Measurements from ENCODE around the gene ST13.
"Not testable (repeated sequence)": the region's sequence is repeated elsewhere in the genome, so short reads cannot be mapped to it uniquely, and the experiment has no call there.

ST13 gene

GRCh38 chr22:40856513-40857308 lies at the start of gene ST13, which contains the start of gene XPNPEP3:
Gene ST13, minus strand, starts transcription at chr22:40856639. Its CDS starts 99 bp downstream, at chr22:40856540.
Gene XPNPEP3, plus strand, starts transcription at chr22:40857148. Its CDS starts 34 bp downstream, at chr22:40857182.
- DNase-seq = peak; percentile 95

GRCh38 chr22:40904101-40904500 lies 47.7 kb upstream of the ST13 start:
- no peak for DNase-seq

- no peak for DNase-seq
These were observed 42.5 kb upstream of the ST13 start for GRCh38 chr22:40898850-40899357.

GRCh38 chr22:40894417-40894816 lies 38.0 kb upstream of the ST13 start:
- DNase-seq = no peak

GRCh38 chr22:40890881-40891280 lies 34.4 kb upstream of the ST13 start:
- no peak for DNase-seq

- no peak for DNase-seq
These were observed 32.7 kb upstream of the ST13 start for GRCh38 chr22:40889116-40889515.

GRCh38 chr22:40878922-40879321 lies 22.5 kb upstream of the ST13 start:
- DNase-seq = no peak

- DNase-seq = no peak
These were observed 21.0 kb upstream of the ST13 start for GRCh38 chr22:40877488-40877887.

- DNase-seq = no peak
These were observed 20.5 kb upstream of the ST13 start for GRCh38 chr22:40876907-40877306.

- no peak for DNase-seq
These were observed 18.7 kb upstream of the ST13 start for GRCh38 chr22:40875111-40875510.

- DNase-seq = no peak
These were observed 17.6 kb upstream of the ST13 start for GRCh38 chr22:40874016-40874415.

GRCh38 chr22:40868379-40868778 lies 11.9 kb upstream of the ST13 start:
- DNase-seq = not testable (repeated sequence)

- no peak for DNase-seq
These were observed 10.7 kb upstream of the ST13 start for GRCh38 chr22:40867109-40867508.

GRCh38 chr22:40862537-40862936 lies 6.1 kb upstream of the ST13 start:
- no peak for DNase-seq

- no peak for DNase-seq
These were observed 5.6 kb upstream of the ST13 start, which contains the start of gene DNAJB7 for GRCh38 chr22:40862013-40862412. Gene DNAJB7, minus strand, starts transcription at chr22:40862113. Its CDS starts 119 bp downstream, at chr22:40861994.

- DNase-seq = peak; percentile 2
These were observed 943 bp upstream of the ST13 start for GRCh38 chr22:40857309-40857855.

GRCh38 chr22:40855979-40856512 lies 393 bp downstream of the ST13 start:
- no peak for DNase-seq

GRCh38 chr22:40855071-40855978 lies 1.1 kb downstream of the ST13 start:
- peak; percentile 3 for DNase-seq

- DNase-seq = no peak
These were observed 2.5 kb downstream of the ST13 start for GRCh38 chr22:40853961-40854360.

- no peak for DNase-seq
These were observed 3.1 kb downstream of the ST13 start for GRCh38 chr22:40853333-40853732.

- not testable (repeated sequence) for DNase-seq
These were observed 10.6 kb downstream of the ST13 start for GRCh38 chr22:40845816-40846215.

- no peak for DNase-seq
These were observed 11.5 kb downstream of the ST13 start for GRCh38 chr22:40844951-40845350.

- DNase-seq = no peak
These were observed 18.0 kb downstream of the ST13 start for GRCh38 chr22:40838486-40838885.

Measured in activated T-cell treated with anti-CD3 and anti-CD28 coated beads for 4 hours (primary cell).